Measurements from ENCODE around the gene DPM1.

Gene DPM1

DNA sequence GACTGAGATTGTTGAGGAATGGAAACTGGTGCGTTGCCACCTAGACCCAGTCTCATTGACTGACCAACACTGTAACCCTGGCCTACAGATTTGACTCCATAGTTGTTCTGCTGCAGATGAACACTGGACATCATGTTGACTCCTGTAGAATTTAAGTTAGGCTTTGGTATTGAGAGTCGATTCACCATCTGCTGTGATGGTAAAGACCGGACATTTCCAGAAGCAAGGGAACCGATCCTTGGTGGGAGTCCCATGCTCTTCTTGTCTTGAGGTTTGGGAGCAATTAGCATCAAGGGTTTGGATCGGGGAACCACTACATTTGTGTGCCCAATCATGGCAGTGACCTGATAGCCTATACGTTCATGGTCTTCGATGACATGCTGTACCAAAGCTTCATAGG, 64.7 kb downstream of the DPM1 start:
- no peak for DNase-seq (ENCODE audit: extremely low read depth, low read depth)
- TF ChIP-seq, protein P1, sequence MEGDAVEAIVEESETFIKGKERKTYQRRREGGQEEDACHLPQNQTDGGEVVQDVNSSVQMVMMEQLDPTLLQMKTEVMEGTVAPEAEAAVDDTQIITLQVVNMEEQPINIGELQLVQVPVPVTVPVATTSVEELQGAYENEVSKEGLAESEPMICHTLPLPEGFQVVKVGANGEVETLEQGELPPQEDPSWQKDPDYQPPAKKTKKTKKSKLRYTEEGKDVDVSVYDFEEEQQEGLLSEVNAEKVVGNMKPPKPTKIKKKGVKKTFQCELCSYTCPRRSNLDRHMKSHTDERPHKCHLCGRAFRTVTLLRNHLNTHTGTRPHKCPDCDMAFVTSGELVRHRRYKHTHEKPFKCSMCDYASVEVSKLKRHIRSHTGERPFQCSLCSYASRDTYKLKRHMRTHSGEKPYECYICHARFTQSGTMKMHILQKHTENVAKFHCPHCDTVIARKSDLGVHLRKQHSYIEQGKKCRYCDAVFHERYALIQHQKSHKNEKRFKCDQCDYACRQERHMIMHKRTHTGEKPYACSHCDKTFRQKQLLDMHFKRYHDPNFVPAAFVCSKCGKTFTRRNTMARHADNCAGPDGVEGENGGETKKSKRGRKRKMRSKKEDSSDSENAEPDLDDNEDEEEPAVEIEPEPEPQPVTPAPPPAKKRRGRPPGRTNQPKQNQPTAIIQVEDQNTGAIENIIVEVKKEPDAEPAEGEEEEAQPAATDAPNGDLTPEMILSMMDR (IDR thresholded peaks at IDR 0.05; ENCODE audit: low read depth, low read length, missing control alignments), result no peak
- H3K4me3 ChIP-seq (replicated peaks; ENCODE audit: low read depth, low read length), result no peak overlapping the region

DNA sequence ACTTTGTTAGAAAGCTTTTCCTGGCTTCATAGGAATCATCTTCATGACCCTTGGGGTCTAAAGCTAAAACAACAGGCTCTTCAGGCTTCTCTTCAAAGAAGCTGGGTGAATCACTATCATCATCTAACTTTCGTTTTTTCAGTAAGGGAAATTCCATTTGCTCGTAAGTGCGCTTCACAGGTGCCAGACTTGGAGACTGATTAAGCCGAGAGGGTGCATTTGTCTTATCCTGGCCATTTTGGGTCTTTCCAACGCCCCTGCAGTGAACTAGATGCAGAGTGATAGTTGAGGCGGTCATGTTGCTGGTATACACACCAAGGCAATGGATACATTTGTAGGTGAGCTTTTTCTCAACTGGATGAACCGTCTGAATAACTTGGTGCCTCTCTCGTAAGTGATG, 65.9 kb downstream of the DPM1 start:
- H3K4me3 ChIP-seq (replicated peaks; ENCODE audit: low read depth, low read length), result no peak overlapping the region
- TF ChIP-seq, protein P1 (IDR thresholded peaks at IDR 0.05; ENCODE audit: low read depth, low read length, missing control alignments), result no peak
- no peak for DNase-seq (ENCODE audit: extremely low read depth, low read depth)

DNA sequence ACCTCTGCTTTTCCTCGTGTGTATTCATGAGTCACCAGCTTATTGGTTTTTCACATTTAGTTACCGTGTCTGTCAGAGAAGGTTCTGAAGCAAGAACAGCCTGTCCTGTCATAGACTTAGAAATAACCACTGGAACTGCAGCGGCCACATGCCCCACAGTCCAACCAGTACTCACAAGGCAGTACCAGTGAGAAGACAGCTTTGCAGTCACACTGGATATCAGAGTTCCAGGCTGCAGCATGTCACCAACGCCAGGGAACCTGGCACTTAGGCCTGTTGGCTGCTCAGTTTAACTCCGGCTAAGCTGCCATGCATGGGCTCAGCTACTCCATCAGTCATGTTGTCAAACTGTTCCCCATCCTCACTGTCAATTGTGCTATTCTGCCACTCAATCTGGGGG, 67.2 kb downstream of the DPM1 start:
- no peak for DNase-seq (ENCODE audit: extremely low read depth, low read depth)
- TF ChIP-seq, protein P1 (IDR thresholded peaks at IDR 0.05; ENCODE audit: low read depth, low read length, missing control alignments), result no peak
- H3K4me3 ChIP-seq (replicated peaks; ENCODE audit: low read depth, low read length), result no peak overlapping the region

DNA sequence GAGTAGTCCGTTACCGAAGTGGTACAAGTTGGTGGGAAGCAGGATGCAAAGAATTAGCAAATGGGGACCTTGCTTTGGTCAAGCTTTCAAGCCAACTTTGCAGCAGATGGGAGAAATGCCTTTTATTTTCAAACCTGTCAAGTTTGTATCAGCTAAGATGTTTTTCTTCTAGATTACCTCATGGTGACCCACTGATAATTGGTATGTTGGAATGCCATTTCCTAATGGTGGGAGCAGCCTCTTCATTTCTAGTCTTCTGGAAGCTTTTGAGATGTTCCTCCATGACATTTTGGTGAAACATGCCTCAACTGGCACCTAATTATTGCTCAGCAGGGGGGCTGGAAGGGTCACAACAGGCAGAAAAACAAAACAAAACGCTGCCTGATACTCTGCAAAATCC, 70.8 kb downstream of the DPM1 start:
- DNase-seq (ENCODE audit: extremely low read depth, low read depth), result no peak
- no peak overlapping the region for H3K4me3 ChIP-seq (replicated peaks; ENCODE audit: low read depth, low read length)
- TF ChIP-seq, protein P1 (IDR thresholded peaks at IDR 0.05; ENCODE audit: low read depth, low read length, missing control alignments), result no peak

DNA sequence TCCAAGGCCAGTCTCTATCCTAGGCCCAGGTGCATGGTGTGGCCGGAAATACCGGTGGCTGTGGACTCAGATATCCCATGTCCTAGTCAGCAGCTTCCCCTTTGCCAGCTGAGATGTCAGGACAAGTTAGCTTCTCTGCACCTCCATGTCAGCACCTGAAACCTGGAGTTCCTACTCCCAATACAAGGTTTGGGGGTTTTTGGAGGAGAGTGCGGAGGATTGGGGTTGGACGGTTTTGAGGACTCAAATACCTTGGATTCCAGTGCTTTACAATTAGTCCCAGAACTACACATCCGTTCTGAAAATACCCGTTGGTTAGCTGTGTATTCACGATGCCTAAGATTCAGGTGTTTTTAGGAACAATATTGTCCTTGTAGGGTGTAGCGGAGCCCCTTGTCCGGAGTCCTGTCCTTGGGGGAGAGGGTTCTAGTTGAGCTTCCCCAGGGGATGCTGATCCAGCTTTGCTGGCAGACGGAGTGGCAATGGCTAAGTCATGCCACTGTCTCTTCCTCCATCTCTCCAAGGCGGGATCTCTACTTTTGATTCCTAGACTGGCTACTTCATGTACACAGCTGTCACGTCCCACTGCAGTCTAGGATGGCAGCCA, 72.0 kb downstream of the DPM1 start:
- TF ChIP-seq, protein P1 (IDR thresholded peaks at IDR 0.05; ENCODE audit: low read depth, low read length, missing control alignments), result no peak
- DNase-seq (ENCODE audit: extremely low read depth, low read depth), result no peak
- no peak overlapping the region for H3K4me3 ChIP-seq (replicated peaks; ENCODE audit: low read depth, low read length)

DNA sequence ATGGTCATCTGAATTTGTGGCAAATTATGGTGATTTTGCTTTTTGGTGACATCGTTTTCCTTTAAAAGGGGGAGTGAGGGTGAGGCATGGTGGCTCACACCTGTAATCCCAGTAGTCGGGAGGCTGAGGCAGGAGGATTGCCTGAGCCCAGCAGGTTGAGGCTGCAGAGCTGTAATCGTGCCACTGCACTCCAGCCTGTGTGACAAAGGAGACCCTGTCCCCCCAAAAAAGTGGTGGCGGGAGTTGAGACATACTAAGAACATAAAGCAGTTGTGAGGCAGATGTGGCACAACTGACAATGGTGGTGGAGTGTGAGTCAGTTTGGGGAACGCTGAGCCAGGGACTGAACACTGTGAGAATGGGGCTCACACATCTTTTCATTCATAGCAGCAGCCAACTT, 72.6 kb downstream of the DPM1 start:
- DNase-seq (ENCODE audit: extremely low read depth, low read depth), result no peak
- H3K4me3 ChIP-seq (replicated peaks; ENCODE audit: low read depth, low read length), result no peak overlapping the region
- TF ChIP-seq, protein P1 (IDR thresholded peaks at IDR 0.05; ENCODE audit: low read depth, low read length, missing control alignments), result no peak

DNA sequence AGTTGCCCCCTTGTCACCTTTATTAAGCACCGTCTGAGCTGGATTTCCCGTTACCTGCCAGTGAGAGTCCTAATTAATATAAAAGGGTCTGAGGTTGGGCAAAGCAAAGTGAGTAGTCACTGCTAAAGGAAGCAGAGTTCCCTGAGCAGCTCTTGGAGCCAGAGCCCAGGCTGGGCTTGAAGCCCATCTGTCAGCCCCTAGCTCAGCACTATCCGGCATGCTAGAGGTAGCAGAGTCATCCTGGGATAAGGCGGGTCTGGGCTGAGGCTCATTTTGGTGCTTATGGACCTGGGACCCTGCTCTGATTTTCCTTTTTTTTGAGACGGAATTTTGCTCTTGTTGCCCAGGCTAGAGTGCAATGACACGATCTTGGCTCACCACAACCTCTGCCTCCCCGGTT, 73.3 kb downstream of the DPM1 start:
- H3K4me3 ChIP-seq (replicated peaks; ENCODE audit: low read depth, low read length), result no peak overlapping the region
- DNase-seq (ENCODE audit: extremely low read depth, low read depth), result no peak
- TF ChIP-seq, protein P1 (IDR thresholded peaks at IDR 0.05; ENCODE audit: low read depth, low read length, missing control alignments), result no peak

Measured in HFF-Myc (cell line).